Measurements from ENCODE around the gene CHST11. TPM values are rescaled to one million over a fixed set of nuclear protein-coding genes. Genes with fewer than 3 reads are reported as not detected.

The CHST11 gene
- total and polyA plus RNA-seq, 2 of the 4 experiments (the other 2 are of a cell fraction) = 1.4 to 2.7 TPM

DNA sequence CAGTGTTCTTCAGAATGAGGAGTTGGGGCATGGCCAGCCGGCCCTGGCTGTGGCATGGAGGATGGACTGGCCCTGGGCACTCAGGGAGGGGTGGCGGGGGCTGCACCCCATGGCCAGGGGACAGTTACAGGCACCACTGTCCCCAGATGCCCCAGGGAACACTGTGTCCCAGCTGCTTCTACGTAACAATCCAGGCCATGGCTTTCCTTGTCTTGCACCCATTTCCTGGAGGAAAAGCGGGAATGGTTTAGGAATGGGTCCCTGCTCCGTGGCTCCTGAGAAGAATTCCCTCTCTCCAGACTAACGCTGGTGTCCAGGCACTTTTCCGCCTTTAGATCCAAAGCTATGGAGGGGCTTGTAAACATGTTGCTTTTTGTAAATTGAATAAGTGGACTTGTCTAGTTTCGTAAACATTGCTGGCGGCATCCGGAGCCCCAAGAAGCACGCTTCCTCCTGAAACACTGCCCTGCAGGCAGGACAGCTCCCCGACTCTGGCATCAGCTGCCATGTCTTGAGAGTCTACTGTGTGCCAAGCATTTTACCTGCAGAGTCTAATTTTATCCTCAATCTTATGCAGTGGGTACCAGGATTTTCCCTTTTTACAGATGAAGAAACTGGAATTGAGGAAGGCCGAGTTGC lies 263.1 kb downstream of the CHST11 start:
- ChIA-PET CTCF (interaction anchor here (0.6 to 0.8 kb wide), 2 partner anchors 116 to 338 kb away, joined by 3 to 5 read pairs; no protein-coding TSS in a partner anchor), POLR2A (ENCODE audit: unreplicated experiment) (no interaction called here)
- ATAC-seq (ENCODE audit: low read depth) (no peak), DNase-seq (no peak)
- Histone ChIP-seq H3K14ac (replicated peaks; ENCODE audit: low read depth, low read length) (no peak overlapping the region), H3K79me1 (ENCODE audit: low read depth in 1 of 2, low read length in 2 of 2) (no peaks in the 10 kb centered on the region), H4K5ac (ENCODE audit: low read depth, low read length) (no peak overlapping the region), H3K36me3 (ENCODE audit: control insufficient read depth, insufficient read depth, low read length) (no peaks in the 10 kb centered on the region), H2BK15ac (ENCODE audit: low read depth, low read length) (no peak overlapping the region), H2BK5ac (ENCODE audit: low read depth, low read length, poor library complexity, severe bottlenecking) (no peak overlapping the region), H3K4me2 (ENCODE audit: low read depth, low read length) (no peak overlapping the region; the same call in 1 of the 2 replicates), H3K4me1 (ENCODE audit: control insufficient read depth, insufficient read depth, low read length) (peaks cover 3% of the 10 kb centered on the region; the same call in 1 of the 2 replicates), H3K9ac (ENCODE audit: low read depth, low read length) (no peak overlapping the region), H2AK9ac (replicated peaks; ENCODE audit: low read depth, low read length, poor library complexity) (no peak overlapping the region), H3K23ac (ENCODE audit: low read depth, low read length) (peak overlapping the region; percentile 40; the same call in 1 of the 2 replicates), H4K20me1 (ENCODE audit: insufficient read depth, low read length) (no peaks in the 10 kb centered on the region), H3K27me3 (ENCODE audit: control insufficient read depth, insufficient read depth, low read length) (peaks cover 13% of the 10 kb centered on the region), H3K18ac (ENCODE audit: low read depth, low read length) (no peak overlapping the region), H3K56ac (ENCODE audit: extremely low read depth, insufficient read depth, low read length) (no peak overlapping the region), H2AFZ (replicated peaks; ENCODE audit: low read length, poor library complexity) (peak overlapping the region; percentile 79), H3K9me1 (ENCODE audit: insufficient read depth, low read length) (peaks cover 4% of the 10 kb centered on the region; the same call in 1 of the 2 replicates), H3K4me3 (ENCODE audit: insufficient read depth, low read depth, low read length) (no peak overlapping the region), H3K4ac (ENCODE audit: low read depth, low read length) (no peak overlapping the region), H2AK5ac (ENCODE audit: low read depth, low read length) (no peak overlapping the region), H2BK120ac (ENCODE audit: low read depth, low read length) (0 out of 2 replicates have a peak overlapping the region, but pooled peaks have one; percentile 11), H3K9me3 (ENCODE audit: control insufficient read depth, insufficient read depth, low read length) (no peaks in the 10 kb centered on the region), H4K91ac (ENCODE audit: insufficient read depth, low read depth, low read length) (no peak overlapping the region), H2BK20ac (ENCODE audit: low read depth, low read length) (no peak overlapping the region), H3K27ac (ENCODE audit: insufficient read depth, low read length) (no peak overlapping the region), H4K8ac (ENCODE audit: low read depth in 2 of 2, low read length in 2 of 2) (peak overlapping the region in 1 of 2 experiments; percentile 13; a peak in 2 of 4 replicates)
- no CpG with 5 or more reads among the region's 13 CpGs for WGBS, 2 experiments (ENCODE audit: extremely low coverage in 2 of 2, insufficient read length in 1 of 2)
- in situ Hi-C loops (cut with MboI; ENCODE audit: low sequenced_read_pairs) = no loop called here
- intact Hi-C loops (cut with micrococcal nuclease) = no loop called here
- BruUV-seq (replicated peaks) = no TSS peak
- dilution Hi-C loops (cut with HindIII; ENCODE audit: low sequenced_read_pairs, unreplicated experiment) = no loop called here
- TF ChIP-seq RCOR1 (IDR thresholded peaks at IDR 0.05; ENCODE audit: insufficient replicate concordance, low read length) (no peak), MXI1 (IDR thresholded peaks at IDR 0.05; ENCODE audit: borderline replicate concordance, low read depth, low read length) (no peak)
